ENCODE results near the gene ILDR2.

ILDR2 gene

GRCh38 chr1:166975361-166976129 lies at the start of gene ILDR2:
Gene ILDR2 (minus strand): TSS chr1:166975540. CDS start chr1:166975268, 272 bp downstream.
- FAIRE-seq: no peak

- no peak for FAIRE-seq
Observed at GRCh38 chr1:167022384-167022783, 47.0 kb upstream of the ILDR2 start.

- no peak for FAIRE-seq
Observed at GRCh38 chr1:167016100-167016750, 40.9 kb upstream of the ILDR2 start.

- FAIRE-seq: no peak
Observed at GRCh38 chr1:167013108-167013929, 38.0 kb upstream of the ILDR2 start.

- FAIRE-seq: no peak
Observed at GRCh38 chr1:167012570-167012969, 37.2 kb upstream of the ILDR2 start.

- FAIRE-seq: no peak
Observed at GRCh38 chr1:167011560-167012191, 36.3 kb upstream of the ILDR2 start.

GRCh38 chr1:167003711-167004110 lies 28.4 kb upstream of the ILDR2 start:
- FAIRE-seq: no peak

- no peak for FAIRE-seq
Observed at GRCh38 chr1:167002354-167002753, 27.0 kb upstream of the ILDR2 start.

- FAIRE-seq: no peak
Observed at GRCh38 chr1:167000546-167000945, 25.2 kb upstream of the ILDR2 start.

- FAIRE-seq: no peak
Observed at GRCh38 chr1:166999500-167000055, 24.2 kb upstream of the ILDR2 start.

GRCh38 chr1:166999075-166999474 lies 23.7 kb upstream of the ILDR2 start:
- no peak for FAIRE-seq

GRCh38 chr1:166988974-166989515 lies 13.7 kb upstream of the ILDR2 start, which contains the start of gene MAEL:
Gene MAEL (plus strand): TSS chr1:166989280. CDS start chr1:166989353, 73 bp downstream.
- FAIRE-seq: no peak

GRCh38 chr1:166981589-166981988 lies 6.2 kb upstream of the ILDR2 start:
- FAIRE-seq: no peak

GRCh38 chr1:166980818-166981217 lies 5.5 kb upstream of the ILDR2 start:
- FAIRE-seq: no peak

- no peak for FAIRE-seq
Observed at GRCh38 chr1:166980383-166980782, 5.0 kb upstream of the ILDR2 start.

GRCh38 chr1:166978821-166979220 lies 3.5 kb upstream of the ILDR2 start:
- no peak for FAIRE-seq

GRCh38 chr1:166977951-166978350 lies 2.6 kb upstream of the ILDR2 start:
- FAIRE-seq: no peak

- FAIRE-seq: no peak
Observed at GRCh38 chr1:166974647-166975345, 544 bp downstream of the ILDR2 start.

GRCh38 chr1:166972826-166973225 lies 2.5 kb downstream of the ILDR2 start:
- FAIRE-seq: no peak

GRCh38 chr1:166972193-166972592 lies 3.1 kb downstream of the ILDR2 start:
- FAIRE-seq: no peak

GRCh38 chr1:166971252-166971651 lies 4.1 kb downstream of the ILDR2 start:
- no peak for FAIRE-seq

Data from G401.6 (cell line).